ENCODE data around the gene RNPS1. TPM values are rescaled to one million over a fixed set of nuclear protein-coding genes. Genes with fewer than 3 reads are reported as not detected.

Gene RNPS1
- total RNA-seq, 2 donors from 2014 or later: 163 to 241 TPM

GRCh38 chr16:2233046-2233775 is 34.7 kb downstream of the RNPS1 start:
- Histone ChIP-seq H3K4me3 (no peak overlapping the region), H3K9me3 (no peaks in the 10 kb centered on the region), H3K27me3 (replicated peaks; ENCODE audit: insufficient read depth) (no peaks in the 10 kb centered on the region), H3K27ac (no peak overlapping the region), H3K4me1 (replicated peaks) (peaks cover 12% of the 10 kb centered on the region), H3K36me3 (peaks cover 18 to 46% of the 10 kb centered on the region in 2 donors)
- no peak for TF ChIP-seq CTCF (IDR thresholded peaks at IDR 0.05)
- TF ChIP-seq POLR2AphosphoS5 (IDR thresholded peaks at IDR 0.05): no peak
- no peak for TF ChIP-seq POLR2A (IDR thresholded peaks at IDR 0.05)
- WGBS: 90% methylated on average over 28 of the region's 28 CpGs
- intact Hi-C loops (cut with DNase I): no loop called here
- no peak for DNase-seq (ENCODE audit: low spot score)

GRCh38 chr16:2232094-2232990 is 35.6 kb downstream of the RNPS1 start:
- Histone ChIP-seq H3K27ac (no peak overlapping the region), H3K4me3 (no peak overlapping the region), H3K27me3 (replicated peaks; ENCODE audit: insufficient read depth) (no peaks in the 10 kb centered on the region), H3K4me1 (replicated peaks) (peaks cover 13% of the 10 kb centered on the region), H3K36me3 (peaks cover 18 to 46% of the 10 kb centered on the region in 2 donors), H3K9me3 (no peaks in the 10 kb centered on the region)
- intact Hi-C loops (cut with DNase I): no loop called here
- DNase-seq (ENCODE audit: low spot score): no peak
- WGBS: 88% methylated on average over 34 of the region's 41 CpGs
- TF ChIP-seq CTCF (IDR thresholded peaks at IDR 0.05) (no peak), POLR2A (IDR thresholded peaks at IDR 0.05) (no peak), POLR2AphosphoS5 (IDR thresholded peaks at IDR 0.05) (no peak)

- no peak overlapping the region for H3K4me3 ChIP-seq
- DNase-seq (ENCODE audit: low spot score): no peak
- H3K27me3 ChIP-seq (replicated peaks; ENCODE audit: insufficient read depth): no peaks in the 10 kb centered on the region
- peaks cover 18 to 46% of the 10 kb centered on the region in 2 donors for H3K36me3 ChIP-seq
- TF ChIP-seq POLR2A (IDR thresholded peaks at IDR 0.05) (no peak), POLR2AphosphoS5 (IDR thresholded peaks at IDR 0.05) (no peak), CTCF (IDR thresholded peaks at IDR 0.05) (no peak)
- H3K9me3 ChIP-seq: no peaks in the 10 kb centered on the region
- WGBS: 78% methylated on average over 26 of the region's 29 CpGs
- peaks cover 3% of the 10 kb centered on the region for H3K4me1 ChIP-seq (replicated peaks)
- no peak overlapping the region for H3K27ac ChIP-seq
- intact Hi-C loops (cut with DNase I): no loop called here
Observed at GRCh38 chr16:2231016-2231931, 36.7 kb downstream of the RNPS1 start.

DNA sequence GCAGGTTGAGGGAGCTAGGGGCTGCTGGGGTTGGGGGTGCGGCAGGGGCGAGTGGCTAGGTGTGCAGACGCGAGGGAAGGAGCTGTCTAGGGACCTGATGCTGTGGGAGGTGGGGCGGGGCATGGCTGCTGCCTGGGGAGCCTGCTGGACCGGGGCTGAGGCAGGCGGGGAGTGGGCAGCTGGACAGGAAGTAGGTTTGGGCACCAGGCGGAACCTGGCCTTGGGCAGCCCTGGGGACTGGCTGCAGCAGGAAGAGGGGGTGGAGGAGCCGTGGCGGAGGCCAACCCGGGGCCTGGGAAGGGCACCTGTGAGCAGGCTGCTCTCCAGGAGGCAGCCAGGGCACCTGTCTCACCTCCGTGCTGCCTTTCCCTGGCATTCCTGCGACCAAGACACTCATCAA is 37.5 kb downstream of the RNPS1 start:
- WGBS: 93% methylated on average over 13 of the region's 13 CpGs
- intact Hi-C loops (cut with DNase I): no loop called here
- peaks cover 3% of the 10 kb centered on the region for H3K4me1 ChIP-seq (replicated peaks)
- H3K4me3 ChIP-seq: no peak overlapping the region
- no peak for TF ChIP-seq POLR2AphosphoS5 (IDR thresholded peaks at IDR 0.05)
- TF ChIP-seq POLR2A (IDR thresholded peaks at IDR 0.05): no peak
- TF ChIP-seq CTCF (IDR thresholded peaks at IDR 0.05): no peak
- H3K27me3 ChIP-seq (replicated peaks; ENCODE audit: insufficient read depth): no peaks in the 10 kb centered on the region
- H3K36me3 ChIP-seq: peaks cover 15 to 45% of the 10 kb centered on the region in 2 donors
- H3K27ac ChIP-seq: no peak overlapping the region
- no peak for DNase-seq (ENCODE audit: low spot score)
- no peaks in the 10 kb centered on the region for H3K9me3 ChIP-seq

Measured in prostate gland (tissue), 2 donors.